GM13976 (cell line): ENCODE results near the gene TSPAN32.

Source experiments
- DNase-seq: peaks from one replicate; pipeline ENCODE4 v3.0.0; 2012; ENCODE audit warnings: low spot score
- CTCF ChIP-seq: IDR thresholded peaks from 2 replicates; pipeline ENCODE4 v1.5.1; 2012; ENCODE audit warnings: borderline replicate concordance, mild to moderate bottlenecking; ENCODE audit not compliant: insufficient read depth; ENCODE audit errors: extremely low read depth, missing control alignments, control extremely low read depth
- in situ Hi-C: fragments of 300-500 bp; cut with MboI; formaldehyde crosslinking; loops from one replicate; pipeline ENCODE4 v1.12.0; 2022; ENCODE audit warnings: low sequenced_read_pairs, mixed read lengths, inconsistent platforms; ENCODE audit not compliant: unreplicated experiment

Gene TSPAN32

GRCh38 chr11:2318123-2318522, 16.3 kb downstream of the TSPAN32 start:
- in situ Hi-C loops, result loop anchor here (10.0 kb wide), 1 partner anchor 97 kb away; no protein-coding TSS in a partner anchor
- TF ChIP-seq CTCF, result no peak
- DNase-seq, result no peak

GRCh38 chr11:2318707-2319106, 16.9 kb downstream of the TSPAN32 start:
- DNase-seq, result no peak
- in situ Hi-C loops, result loop anchor here (10.0 kb wide), 1 partner anchor 96 kb away; no protein-coding TSS in a partner anchor
- TF ChIP-seq CTCF, result no peak

- no peak for DNase-seq
- no peak for TF ChIP-seq CTCF
- in situ Hi-C loops, result loop anchor here (10.0 kb wide), 1 partner anchor 95 kb away; no protein-coding TSS in a partner anchor
Measured at GRCh38 chr11:2319791-2320472, 18.1 kb downstream of the TSPAN32 start.

- no peak for DNase-seq
- no peak for TF ChIP-seq CTCF
Measured at GRCh38 chr11:2320568-2321310, 18.9 kb downstream of the TSPAN32 start.

GRCh38 chr11:2321311-2321683, 19.5 kb downstream of the TSPAN32 start:
- in situ Hi-C loops, result no loop called here
- DNase-seq, result no peak
- TF ChIP-seq CTCF, result no peak

More at GRCh38 chr11:2320568-2321310, 18.9 kb downstream of the TSPAN32 start:
- in situ Hi-C loops, result no loop called here

- in situ Hi-C loops, result no loop called here
- no peak for DNase-seq
- no peak for TF ChIP-seq CTCF
Measured at GRCh38 chr11:2325123-2325522, 23.3 kb downstream of the TSPAN32 start.

- no peak for TF ChIP-seq CTCF
- in situ Hi-C loops, result no loop called here
- no peak for DNase-seq
Measured at GRCh38 chr11:2325719-2326118, 23.9 kb downstream of the TSPAN32 start.
